Heart right ventricle (tissue), 16 donors: ENCODE measurements around the gene OR52K1. TPM values are rescaled to one million over a fixed set of nuclear protein-coding genes. Genes with fewer than 3 reads are reported as not detected.

Experiments used
- ATAC-seq, 8 donors: fragments of 200-7000 bp; cut with Tn5 transposase; one replicate each; pipeline ENCODE4 v1.9.1; 2020; ENCODE audit warnings: mild to moderate bottlenecking in 8 of 8, moderate library complexity in 8 of 8, moderate number of reproducible peaks in 1 of 8
- DNase-seq, 2 donors: peaks; one replicate each; pipeline ENCODE4 v3.0.0-alpha.2; 2020
- H3K27ac ChIP-seq, 10 donors: fragments of 200-600 bp; sonication (generic) in 2 of 10; one replicate each; pipeline versions ENCODE4 v1.5.0 to v1.8.0; 2020 to 2022; ENCODE audit warnings: mild to moderate bottlenecking in 3 of 10
- H3K27me3 ChIP-seq, 7 donors: fragments of 200-600 bp; one replicate each; pipeline ENCODE4 v1.8.0; 2021 to 2022; ENCODE audit warnings: mild to moderate bottlenecking in 2 of 7
- H3K36me3 ChIP-seq, 9 donors: fragments of 200-600 bp; sonication (generic) in 1 of 9; one replicate each; pipeline versions ENCODE4 v1.5.0 to v1.8.0; 2020 to 2022; ENCODE audit warnings: mild to moderate bottlenecking in 2 of 9
- H3K4me1 ChIP-seq, 9 donors: fragments of 200-600 bp; sonication (generic) in 1 of 9; one replicate each; pipeline versions ENCODE4 v1.5.0 to v1.8.0; 2020 to 2022; ENCODE audit warnings: mild to moderate bottlenecking in 4 of 9
- H3K4me3 ChIP-seq, 10 donors: fragments of 200-600 bp; sonication (generic) in 2 of 10; one replicate each; pipeline versions ENCODE4 v1.5.0 to v1.8.0; 2020 to 2022; ENCODE audit warnings: mild to moderate bottlenecking in 7 of 10, moderate library complexity in 2 of 10
- H3K9me3 ChIP-seq, 11 donors: fragments of 200-600 bp in 10 of 11; sonication (generic) in 2 of 11; one replicate each; pipeline versions ENCODE4 v1.5.0 to v1.8.0; 2013 to 2022; ENCODE audit warnings: mild to moderate bottlenecking in 2 of 11, control low read depth in 1 of 11, moderate library complexity in 1 of 11
- CTCF ChIP-seq, 9 donors: fragments of 200-600 bp; sonication (generic) in 2 of 9; IDR thresholded peaks; one replicate each; pipeline versions ENCODE4 v1.5.0 to v1.8.0; 2021 to 2022; ENCODE audit warnings: antibody characterized with exemption in 9 of 9, mild to moderate bottlenecking in 5 of 9, moderate library complexity in 1 of 9
- WGBS, 2 donors: extraction: QIAGEN DNeasy Blood & Tissue Kit; methylation state at CpG; one replicate each; pipeline ENCODE4 v1.1.7; 2013; ENCODE audit warnings: inconsistent platforms in 1 of 2; 5-methylcytosine and 5-hydroxymethylcytosine counted together
- intact Hi-C, 10 donors: fragments of 100-400 bp; cut with DNase I; formaldehyde crosslinking; loops; one replicate each; pipeline versions ENCODE4 v1.11.1 to v1.14.2; 2022
- long read RNA-seq, 3 donors: library from polyadenylated mRNA; unstranded; transcript quantifications; one replicate each; pipeline ENCODE4 v2.0.0, GENCODE V29; 2020 to 2021
- polyA plus RNA-seq, 2 donors: library from polyadenylated mRNA; stranded (reverse); fragments of 200-250 nt; gene quantifications; one replicate each; pipeline ENCODE4 v1.2.3, GENCODE V29; 2013
- total RNA-seq, 10 donors: library from RNA; stranded (reverse); fragmentation: NEBNext Ultra II Directional in 3 of 10; extraction: Animal tissue kit (Norgen Biotek cat#: 25700) in 3 of 10; gene quantifications; one replicate each; pipeline versions ENCODE4 v1.2.1 to v1.2.4, GENCODE V29; 2021 to 2023
- donor health status: Arrhythmogenic right ventricular cardiomyopathy.
- donor health status: ischemic (EF 13 %, LVEDD 7.1; RV severe dilation, severe dysfunction).
- donor health status: healthy with polysubstance abuse.
- donor health status: DM: no; HTN: yes; CAD: no.
- donor health status: DM: no; HTN: no; CAD: no.
- donor health status: ischemic (EF 25% LVEDD 6.9; RV normal size, moderate dysfunction).
- donor health status: ischemic (EF 25% LVEDD 5.7; RV mildly dilated, moderate dysfunction).
- donor health status: healthy.
- donor health status: DM: yes; HTN: yes; CAD: no.
- donor health status: Ischemic cardiomyopathy.
- donor health status: ischemic (EF 35%, LVEDD 5.7; RV mildly dilated, moderate dysfunction).
- donor health status: nonischemic (EF 11% LVEDD 7.7; RV severe dilation, severe dysfunction).
- donor health status: DM: yes; HTN: yes; CAD: no.
- donor health status: PGD.
- donor health status: ischemic (EF 29% LVEDD 5.4; RV normal size, mild dysfunction).
- donor health status: nonischemic (EF 23%, LVEDD 6.1; RV moderate dilation, normal function).

OR52K1 gene
- total RNA-seq (not detected), polyA plus RNA-seq (not detected)
- long read RNA-seq, donor 1 = 0 reads
- long read RNA-seq, donor 2 = 0 reads
- long read RNA-seq, donor 3 = 0 reads

DNA sequence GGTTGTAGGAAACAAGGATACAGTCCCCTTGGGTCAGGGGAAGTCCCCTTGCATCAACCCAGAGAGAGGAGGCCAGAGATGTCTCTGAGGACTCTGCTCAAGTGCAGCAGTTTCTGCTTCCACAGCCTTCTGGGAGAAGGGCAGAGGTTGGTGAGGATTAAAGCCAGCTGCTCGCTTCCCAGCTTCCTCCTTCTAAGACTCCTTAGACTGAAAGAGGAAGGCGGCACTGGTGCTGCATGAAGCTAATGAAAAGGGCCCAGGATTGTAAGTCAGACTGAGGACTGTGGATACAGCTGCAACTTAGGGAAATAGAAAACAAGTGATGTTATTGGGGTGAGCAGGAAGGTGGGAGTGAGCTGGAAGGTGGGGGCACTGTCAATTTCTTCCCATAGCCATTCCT, at the start of gene OR52K1:
OR52K1 (plus strand) TSS at position 202 of the 400 bp plus-strand sequence. CDS start 6,255 bp downstream, outside the sequence.
- ATAC-seq = no peak
- WGBS, 2 donors = 71 to 72% methylated on average over 2 of the region's 2 CpGs
- no peaks in the 10 kb centered on the region for H3K36me3 ChIP-seq
- no peaks in the 10 kb centered on the region for H3K4me1 ChIP-seq
- no peak within 1 kb of the TSS for H3K4me3 ChIP-seq
- intact Hi-C loops = no loop called here
- no peak within 1 kb of the TSS for H3K27ac ChIP-seq
- peaks cover 0 to 11% (median 0%) of the 10 kb centered on the region in 7 donors for H3K27me3 ChIP-seq
- no peaks in the 10 kb centered on the region for H3K9me3 ChIP-seq
- TF ChIP-seq CTCF (IDR thresholded peaks at IDR 0.05) = no peak
- no peak for DNase-seq

DNA sequence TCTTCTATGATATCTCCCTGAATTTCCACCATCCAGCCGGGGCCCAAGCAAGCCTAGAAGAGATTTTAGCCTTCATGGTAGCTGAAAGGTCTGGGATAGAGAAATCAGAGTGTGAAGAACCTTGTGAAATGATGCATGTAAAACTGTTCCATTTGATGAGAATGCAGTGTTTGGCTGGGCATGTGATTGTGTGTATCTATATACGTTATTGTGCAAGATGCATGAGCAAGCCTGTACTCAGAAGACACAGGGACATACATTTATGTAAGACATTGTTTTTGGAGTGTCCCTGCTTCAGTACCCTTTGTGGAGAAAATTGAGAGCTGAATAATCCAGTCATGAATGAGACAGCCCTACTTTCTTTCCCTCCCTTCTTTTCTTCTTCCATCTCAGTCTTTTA, 48.6 kb upstream of the OR52K1 start:
- H3K4me3 ChIP-seq = no peak overlapping the region
- H3K36me3 ChIP-seq = no peaks in the 10 kb centered on the region

DNA sequence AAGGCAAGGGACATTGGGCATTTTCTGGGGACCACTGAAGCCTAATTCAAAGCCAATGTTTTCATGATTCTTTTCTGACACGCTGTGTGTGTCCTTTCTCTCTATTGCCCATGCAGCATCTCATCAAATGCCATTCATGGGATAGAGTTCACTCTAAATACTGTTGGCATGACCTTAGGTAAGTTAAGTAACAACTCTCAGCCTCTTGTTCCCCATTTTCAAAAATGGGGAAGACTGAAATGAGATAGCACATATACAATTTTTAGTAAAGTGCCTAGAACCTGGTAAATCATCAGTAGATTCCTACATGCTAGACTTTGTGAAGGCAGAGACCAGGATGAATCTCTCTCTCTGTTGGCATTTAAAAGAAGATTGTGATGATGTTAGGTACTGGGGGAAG, 46.0 kb upstream of the OR52K1 start:
- Histone ChIP-seq H3K27ac (no peak overlapping the region), H3K4me1 (peaks cover 0 to 19% (median 0%) of the 10 kb centered on the region in 9 donors), H3K27me3 (no peaks in the 10 kb centered on the region), H3K36me3 (no peaks in the 10 kb centered on the region), H3K4me3 (no peak overlapping the region), H3K9me3 (peaks cover 0 to 9% (median 0%) of the 10 kb centered on the region in 11 donors)
- DNase-seq = no peak
- ATAC-seq = no peak
- WGBS, 2 donors = 73 to 83% methylated on average over 1 of the region's 1 CpG
- intact Hi-C loops = no loop called here
- TF ChIP-seq CTCF (IDR thresholded peaks at IDR 0.05) = no peak

More for the DNA sequence above, 48.6 kb upstream of the OR52K1 start:
- peaks cover 0 to 16% (median 0%) of the 10 kb centered on the region in 9 donors for H3K4me1 ChIP-seq
- intact Hi-C loops = no loop called here
- no peak for TF ChIP-seq CTCF (IDR thresholded peaks at IDR 0.05)
- H3K9me3 ChIP-seq = peaks cover 0 to 4% (median 0%) of the 10 kb centered on the region in 11 donors
- 48 to 59% methylated on average over 2 of the region's 2 CpGs for WGBS, 2 donors
- no peaks in the 10 kb centered on the region for H3K27me3 ChIP-seq
- no peak for ATAC-seq
- H3K27ac ChIP-seq = no peak overlapping the region
- DNase-seq = no peak

DNA sequence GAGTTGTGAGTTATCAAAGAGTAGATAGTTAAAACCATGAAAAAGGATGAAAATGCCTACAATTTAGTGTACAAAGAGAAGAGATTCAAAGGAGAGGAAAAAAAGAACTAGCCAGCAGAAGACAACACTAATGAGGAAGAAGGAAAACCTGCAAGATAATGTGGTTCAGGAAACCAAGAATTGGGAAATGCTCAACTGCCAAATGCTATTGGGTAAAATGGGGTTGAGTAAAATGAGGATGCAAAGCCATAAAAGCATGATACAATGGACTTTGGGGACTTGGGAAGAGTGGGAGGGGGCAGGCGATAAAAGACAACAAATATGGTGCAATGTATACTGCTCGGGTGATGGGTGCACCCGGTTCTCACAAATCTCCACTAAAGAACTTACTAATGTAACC, 40.9 kb upstream of the OR52K1 start:
- Histone ChIP-seq H3K4me3 (no peak overlapping the region), H3K27ac (no peak overlapping the region), H3K36me3 (no peaks in the 10 kb centered on the region), H3K4me1 (peaks cover 0 to 28% (median 0%) of the 10 kb centered on the region in 9 donors), H3K9me3 (peaks cover 0 to 9% (median 0%) of the 10 kb centered on the region in 11 donors), H3K27me3 (no peaks in the 10 kb centered on the region)
- DNase-seq = no peak
- WGBS, 2 donors = 81 to 94% methylated on average over 3 of the region's 3 CpGs
- no peak for TF ChIP-seq CTCF (IDR thresholded peaks at IDR 0.05)
- no peak for ATAC-seq
- intact Hi-C loops = no loop called here
